Limb (tissue), 2 donors: ENCODE results near the gene UNCX.
A peak's percentile ranks its signal among the peaks of the same experiment; 100 is the strongest.
"Not testable (repeated sequence)": the region's sequence is repeated elsewhere in the genome, so short reads cannot be mapped to it uniquely, and the experiment has no call there.

ENCODE experiments used
- DNase-seq, 2 donors: peaks; one replicate each; pipeline ENCODE4 v3.0.0-alpha.2; 2016; ENCODE audit errors: extremely low spot score in 2 of 2

UNCX gene

GRCh38 chr7:1274121-1274875 is 41.6 kb downstream of the UNCX start:
- no peak for DNase-seq

- peak in 1 of 2 donors; percentile 26 for DNase-seq
These were observed 42.3 kb downstream of the UNCX start for GRCh38 chr7:1274876-1275375.

GRCh38 chr7:1275451-1276381 is 43.0 kb downstream of the UNCX start:
- no peak for DNase-seq

- no peak for DNase-seq
These were observed 44.0 kb downstream of the UNCX start for GRCh38 chr7:1276626-1277175.

GRCh38 chr7:1278543-1278942 is 45.9 kb downstream of the UNCX start:
- DNase-seq, result no peak

- no peak for DNase-seq
These were observed 46.4 kb downstream of the UNCX start for GRCh38 chr7:1279041-1279440.

GRCh38 chr7:1279895-1280294 is 47.2 kb downstream of the UNCX start:
- not testable (repeated sequence) for DNase-seq

- DNase-seq, result no peak
These were observed 48.4 kb downstream of the UNCX start for GRCh38 chr7:1281068-1281467.

- no peak for DNase-seq
These were observed 50.0 kb downstream of the UNCX start for GRCh38 chr7:1282679-1283078.

- no peak for DNase-seq
These were observed 50.7 kb downstream of the UNCX start for GRCh38 chr7:1283337-1283736.

- DNase-seq, result no peak
These were observed 51.5 kb downstream of the UNCX start for GRCh38 chr7:1283941-1284742.

GRCh38 chr7:1284743-1285458 is 52.2 kb downstream of the UNCX start:
- no peak for DNase-seq

GRCh38 chr7:1285556-1286301 is 53.1 kb downstream of the UNCX start:
- no peak for DNase-seq
